Keratinocyte (primary cell): Measurements from ENCODE around the gene CTXN1. TPM values are rescaled to one million over a fixed set of nuclear protein-coding genes. Genes with fewer than 3 reads are reported as not detected.

Experiments
- DNase-seq: peaks from one replicate; pipeline ENCODE4 v3.0.0-alpha.2; 2011; ENCODE audit warnings: low read depth, missing footprints, low spot score
- FAIRE-seq: peaks from 2 replicates; lab custom pipeline; 2011; peaks lifted over from hg19 to GRCh38; lab: Jason Lieb, UNC
- H2AFZ ChIP-seq: 2 replicates; pipeline ENCODE4 v1.6.0; 2012; ENCODE audit warnings: low read length, control low read depth, inconsistent platforms; ENCODE audit not compliant: control insufficient read depth
- H3K27ac ChIP-seq: 2 replicates; pipeline ENCODE4 v1.5.1; 2011; ENCODE audit warnings: low read length; ENCODE audit not compliant: control insufficient read depth, insufficient read depth
- H3K27me3 ChIP-seq: 3 replicates; pipeline ENCODE4 v1.6.0; 2011; ENCODE audit warnings: low read length; ENCODE audit not compliant: control insufficient read depth, insufficient read depth; ENCODE audit errors: extremely low read depth
- H3K36me3 ChIP-seq, 2 experiments: 2 replicates in 1 of 2; 3 replicates in 1 of 2; pipeline ENCODE4 v1.5.1; 2011; ENCODE audit warnings: low read length in 2 of 2, mild to moderate bottlenecking in 1 of 2; ENCODE audit not compliant: control insufficient read depth in 2 of 2, insufficient read depth in 2 of 2; ENCODE audit errors: extremely low read depth in 1 of 2
- H3K4me1 ChIP-seq: 3 replicates; pipeline ENCODE4 v1.5.1; 2011; ENCODE audit warnings: low read length; ENCODE audit not compliant: control insufficient read depth, insufficient read depth; ENCODE audit errors: extremely low read depth
- H3K4me2 ChIP-seq: 3 replicates; pipeline ENCODE4 v1.6.0; 2011; ENCODE audit warnings: low read depth, low read length; ENCODE audit not compliant: control insufficient read depth, insufficient read depth; ENCODE audit errors: extremely low read depth
- H3K4me3 ChIP-seq, 3 experiments: fragments of 200-600 bp in 1 of 3; sonication (generic) in 1 of 3; 2 replicates in 2 of 3; 3 replicates in 1 of 3; pipeline ENCODE4 v1.5.1; 2011 to 2016; ENCODE audit warnings: low read length in 3 of 3, mild to moderate bottlenecking in 3 of 3, control low read depth in 2 of 3, inconsistent platforms in 1 of 3, low read depth in 1 of 3, mixed read lengths in 1 of 3, mixed run types in 1 of 3, moderate library complexity in 1 of 3; ENCODE audit not compliant: control insufficient read depth in 2 of 3, insufficient read depth in 2 of 3; ENCODE audit errors: extremely low read depth in 1 of 3
- H3K79me2 ChIP-seq: 2 replicates; pipeline ENCODE4 v1.6.0; 2012; ENCODE audit warnings: low read length; ENCODE audit not compliant: control insufficient read depth, insufficient read depth
- H3K9ac ChIP-seq: 3 replicates; pipeline ENCODE4 v1.6.0; 2011; ENCODE audit warnings: low read length; ENCODE audit not compliant: control insufficient read depth, insufficient read depth; ENCODE audit errors: extremely low read depth
- H3K9me1 ChIP-seq: 3 replicates; pipeline ENCODE4 v1.6.0; 2011; ENCODE audit warnings: low read length; ENCODE audit not compliant: control insufficient read depth, insufficient read depth; ENCODE audit errors: extremely low read depth
- H3K9me3 ChIP-seq: 2 replicates; pipeline ENCODE4 v1.5.1; 2012; ENCODE audit warnings: low read depth, low read length; ENCODE audit not compliant: control insufficient read depth
- H4K20me1 ChIP-seq: 3 replicates; pipeline ENCODE4 v1.6.0; 2011; ENCODE audit warnings: low read length; ENCODE audit not compliant: control insufficient read depth, insufficient read depth; ENCODE audit errors: extremely low read depth
- EZH2 ChIP-seq: IDR thresholded peaks from one replicate; pipeline ENCODE4 v1.6.1; 2012; ENCODE audit warnings: inconsistent platforms, mild to moderate bottlenecking, low read length, moderate library complexity
- dilution Hi-C: fragments of 300-500 bp; cut with MboI; formaldehyde crosslinking; loops from one replicate; pipeline ENCODE4 v1.7.0; 2020; ENCODE audit warnings: low sequenced_read_pairs; ENCODE audit not compliant: extremely low pct_ligation_motif_present
- polyA plus RNA-seq, 5 experiments: library from polyadenylated mRNA; depleted of rRNA in 3 of 5; stranded (reverse) in 3 of 5; stranded (forward) in 1 of 5; unstranded in 1 of 5; fragments of >200 nt; gene quantifications; 1 replicate in 1 of 5; 2 replicates in 3 of 5; 3 replicates in 1 of 5; pipeline versions ENCODE4 v1.2.1 to v1.2.3, GENCODE V29; 2011 to 2012; ENCODE audit warnings: missing spikeins in 2 of 5, low read depth in 1 of 5, low replicate concordance in 1 of 5
- TF ChIP-seq, protein P1 (sequence below), 3 experiments: IDR thresholded peaks in 1 of 3; conservative IDR thresholded peaks in 1 of 3; optimal IDR thresholded peaks in 1 of 3; 2 replicates in 2 of 3; 3 replicates in 1 of 3; pipeline versions ENCODE3 to v1.5.1; 2011; ENCODE audit warnings: low read length in 3 of 3, mild to moderate bottlenecking in 3 of 3, moderate library complexity in 2 of 3, control low read depth in 1 of 3, inconsistent platforms in 1 of 3; ENCODE audit not compliant: insufficient read depth in 2 of 3; ENCODE audit errors: extremely low read depth in 1 of 3

The CTXN1 gene
- polyA plus RNA-seq, 1 donor (not counting 4 experiments of a cell fraction or from before 2014, with no cell fraction given) = 0.41 TPM

DNA sequence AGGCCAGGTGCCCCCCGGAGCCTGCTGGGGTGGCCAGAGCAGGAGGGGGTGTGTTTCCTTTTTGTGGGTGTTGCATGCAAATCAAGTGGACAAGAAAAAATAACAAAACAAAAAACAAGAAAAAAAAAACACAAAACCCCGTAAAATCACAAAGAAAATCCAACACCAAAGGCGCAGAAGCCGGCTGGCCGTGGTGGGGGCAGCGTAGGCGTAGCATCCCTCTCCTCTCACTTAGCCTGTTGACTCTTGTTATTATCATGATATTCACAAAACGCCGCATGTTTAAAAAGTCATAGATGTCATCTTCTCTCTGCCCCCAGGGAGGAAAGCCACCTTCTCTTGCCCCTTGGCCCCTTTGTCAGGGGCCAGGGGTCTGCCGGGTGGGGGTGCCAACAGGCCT lies 12.3 kb downstream of the CTXN1 start:
- Histone ChIP-seq H3K27ac (no peak overlapping the region), H2AFZ (no peak overlapping the region), H4K20me1 (no peaks in the 10 kb centered on the region), H3K79me2 (no peaks in the 10 kb centered on the region), H3K36me3 (peaks cover 7 to 11% of the 10 kb centered on the region in 2 experiments), H3K4me2 (no peak overlapping the region), H3K4me1 (peaks cover 9% of the 10 kb centered on the region), H3K27me3 (peaks cover 24% of the 10 kb centered on the region), H3K9ac (no peak overlapping the region), H3K9me1 (no peaks in the 10 kb centered on the region), H3K9me3 (no peaks in the 10 kb centered on the region), H3K4me3 (no peak overlapping the region)
- FAIRE-seq (no peak), DNase-seq (no peak)
- TF ChIP-seq, protein P1, sequence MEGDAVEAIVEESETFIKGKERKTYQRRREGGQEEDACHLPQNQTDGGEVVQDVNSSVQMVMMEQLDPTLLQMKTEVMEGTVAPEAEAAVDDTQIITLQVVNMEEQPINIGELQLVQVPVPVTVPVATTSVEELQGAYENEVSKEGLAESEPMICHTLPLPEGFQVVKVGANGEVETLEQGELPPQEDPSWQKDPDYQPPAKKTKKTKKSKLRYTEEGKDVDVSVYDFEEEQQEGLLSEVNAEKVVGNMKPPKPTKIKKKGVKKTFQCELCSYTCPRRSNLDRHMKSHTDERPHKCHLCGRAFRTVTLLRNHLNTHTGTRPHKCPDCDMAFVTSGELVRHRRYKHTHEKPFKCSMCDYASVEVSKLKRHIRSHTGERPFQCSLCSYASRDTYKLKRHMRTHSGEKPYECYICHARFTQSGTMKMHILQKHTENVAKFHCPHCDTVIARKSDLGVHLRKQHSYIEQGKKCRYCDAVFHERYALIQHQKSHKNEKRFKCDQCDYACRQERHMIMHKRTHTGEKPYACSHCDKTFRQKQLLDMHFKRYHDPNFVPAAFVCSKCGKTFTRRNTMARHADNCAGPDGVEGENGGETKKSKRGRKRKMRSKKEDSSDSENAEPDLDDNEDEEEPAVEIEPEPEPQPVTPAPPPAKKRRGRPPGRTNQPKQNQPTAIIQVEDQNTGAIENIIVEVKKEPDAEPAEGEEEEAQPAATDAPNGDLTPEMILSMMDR (optimal IDR thresholded peaks at IDR 0.05 in 1 of 3, IDR thresholded peaks at IDR 0.05 in 1 of 3, conservative IDR thresholded peaks at IDR 0.05 in 1 of 3; ENCODE audit: extremely low read depth in 1 of 3, insufficient read depth in 2 of 3, low read length in 3 of 3) = no peak
- dilution Hi-C loops = no loop called here

DNA sequence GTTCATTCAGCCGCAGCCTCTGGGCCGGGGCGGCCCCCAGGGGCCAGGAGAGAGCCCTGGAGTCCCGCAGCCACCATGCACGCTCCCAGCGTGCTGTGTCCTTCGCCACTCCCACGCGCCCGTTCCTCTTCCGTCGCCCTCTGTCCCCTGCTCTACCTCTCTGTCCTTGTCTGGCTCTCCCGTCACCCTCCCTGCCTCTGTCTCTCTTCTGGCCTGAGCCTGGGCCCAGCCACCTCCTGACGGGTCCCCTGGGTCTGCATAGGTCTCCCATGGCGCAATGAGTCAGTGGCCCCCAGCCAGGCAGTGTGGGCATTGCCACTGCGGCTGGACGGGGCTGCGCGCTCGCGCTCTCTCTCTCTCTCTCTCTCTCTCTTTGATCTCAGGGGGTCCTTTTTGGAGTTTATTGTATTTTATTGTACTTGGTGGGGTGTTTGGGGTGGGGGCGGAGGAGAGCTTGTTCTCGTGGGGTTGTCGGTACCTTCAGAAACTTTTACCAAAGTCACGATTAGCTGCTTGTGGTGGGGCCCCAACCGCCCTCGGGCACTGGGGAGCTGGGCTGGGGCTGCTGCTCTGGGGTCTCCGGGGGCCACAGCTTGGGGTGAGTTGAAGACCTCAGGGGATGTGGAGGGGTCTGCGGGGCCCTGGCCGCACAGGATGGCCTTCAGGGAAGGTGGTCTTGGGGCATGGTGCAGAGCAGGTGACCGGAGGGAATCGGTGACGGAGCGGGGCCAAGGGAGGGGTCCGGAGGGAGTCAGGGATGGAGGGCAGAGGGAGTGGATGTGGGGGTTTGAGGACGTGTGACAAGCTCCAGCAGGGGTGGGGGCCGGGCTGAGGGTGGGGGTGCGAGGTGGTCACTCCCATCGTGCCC lies 13.0 kb downstream of the CTXN1 start:
- no peaks in the 10 kb centered on the region for H4K20me1 ChIP-seq
- no peak overlapping the region for H3K4me2 ChIP-seq
- dilution Hi-C loops = no loop called here
- peaks cover 9% of the 10 kb centered on the region for H3K4me1 ChIP-seq
- no peak overlapping the region for H3K27ac ChIP-seq
- H3K36me3 ChIP-seq = peaks cover 7 to 11% of the 10 kb centered on the region in 2 experiments
- H3K9me3 ChIP-seq = no peaks in the 10 kb centered on the region
- H3K9me1 ChIP-seq = no peaks in the 10 kb centered on the region
- peaks cover 19% of the 10 kb centered on the region for H3K27me3 ChIP-seq
- H3K4me3 ChIP-seq = no peak overlapping the region
- peaks cover 4% of the 10 kb centered on the region for H3K79me2 ChIP-seq
- TF ChIP-seq, protein P1 (optimal IDR thresholded peaks at IDR 0.05 in 1 of 3, IDR thresholded peaks at IDR 0.05 in 1 of 3, conservative IDR thresholded peaks at IDR 0.05 in 1 of 3; ENCODE audit: extremely low read depth in 1 of 3, insufficient read depth in 2 of 3, low read length in 3 of 3) = no peak
- TF ChIP-seq EZH2 = no peak
- FAIRE-seq = no peak
- H2AFZ ChIP-seq = no peak overlapping the region
- no peak for DNase-seq
- H3K9ac ChIP-seq = no peak overlapping the region
